ENCODE measurements around the gene DNAH17.

Gene DNAH17

GRCh38 chr17:78493853-78494695 is 83.1 kb downstream of the DNAH17 start:
- no peak for DNase-seq

- DNase-seq, result no peak
Observed at GRCh38 chr17:78493450-78493849, 83.7 kb downstream of the DNAH17 start.

- DNase-seq, result no peak
Observed at GRCh38 chr17:78492116-78492799, 84.9 kb downstream of the DNAH17 start.

GRCh38 chr17:78491236-78492115 is 85.7 kb downstream of the DNAH17 start:
- no peak for DNase-seq

- no peak for DNase-seq
Observed at GRCh38 chr17:78490673-78491072, 86.5 kb downstream of the DNAH17 start.

- no peak for DNase-seq
Observed at GRCh38 chr17:78490156-78490555, 87.0 kb downstream of the DNAH17 start.

- no peak for DNase-seq
Observed at GRCh38 chr17:78488867-78489634, 88.1 kb downstream of the DNAH17 start.

- DNase-seq, result no peak
Observed at GRCh38 chr17:78488156-78488555, 89.0 kb downstream of the DNAH17 start.

- DNase-seq, result no peak
Observed at GRCh38 chr17:78486946-78487680, 90.1 kb downstream of the DNAH17 start.

GRCh38 chr17:78486228-78486802 is 90.9 kb downstream of the DNAH17 start:
- no peak for DNase-seq

GRCh38 chr17:78485290-78486168 is 91.7 kb downstream of the DNAH17 start:
- DNase-seq, result no peak

- no peak for DNase-seq
Observed at GRCh38 chr17:78484271-78485246, 92.6 kb downstream of the DNAH17 start.

- no peak for DNase-seq
Observed at GRCh38 chr17:78479369-78479768, 97.8 kb downstream of the DNAH17 start.

GRCh38 chr17:78478757-78479297 is 98.4 kb downstream of the DNAH17 start:
- no peak for DNase-seq

- no peak for DNase-seq
Observed at GRCh38 chr17:78477913-78478756, 99.1 kb downstream of the DNAH17 start.

- DNase-seq, result no peak
Observed at GRCh38 chr17:78476973-78477372, 100.2 kb downstream of the DNAH17 start.

GRCh38 chr17:78476149-78476548 is 101.0 kb downstream of the DNAH17 start:
- DNase-seq, result no peak

GRCh38 chr17:78475211-78475610 is 102.0 kb downstream of the DNAH17 start:
- DNase-seq, result no peak
